H1 (cell line): ENCODE data around the gene ORMDL2. TPM values are rescaled to one million over a fixed set of nuclear protein-coding genes. Genes with fewer than 3 reads are reported as not detected.

Source experiments
- BACH1 ChIP-seq: IDR thresholded peaks from 2 replicates; pipeline ENCODE4 v1.6.1; 2012; ENCODE audit warnings: low read length, improper control_type of control experiment
- EP300 ChIP-seq, 2 experiments: IDR thresholded peaks; 1 replicate in 1 of 2; 2 replicates in 1 of 2; pipeline ENCODE4 v1.6.1; 2011 to 2012; ENCODE audit warnings: low read depth in 2 of 2, low read length in 2 of 2, mild to moderate bottlenecking in 2 of 2, borderline replicate concordance in 1 of 2, inconsistent platforms in 1 of 2, moderate library complexity in 1 of 2
- SIN3A ChIP-seq, 2 experiments: IDR thresholded peaks in 1 of 2; conservative IDR thresholded peaks in 1 of 2; 2 replicates each; pipeline ENCODE4 v1.6.1; 2011 to 2012; ENCODE audit warnings: low read length in 2 of 2, improper control_type of control experiment in 1 of 2, low read depth in 1 of 2, mild to moderate bottlenecking in 1 of 2
- SIX5 ChIP-seq: IDR thresholded peaks from 2 replicates; pipeline ENCODE4 v1.6.1; 2011; ENCODE audit warnings: mild to moderate bottlenecking, low read depth, low read length
- TBP ChIP-seq: IDR thresholded peaks from 2 replicates; pipeline ENCODE4 v1.6.1; 2011; ENCODE audit warnings: low read depth, low read length, improper control_type of control experiment
- polyA plus RNA-seq, 7 experiments: library from polyadenylated mRNA; depleted of rRNA in 3 of 7; stranded (reverse) in 5 of 7; unstranded in 2 of 7; fragments of >200 nt in 5 of 7; fragments of 200-250 nt in 2 of 7; gene quantifications; 1 replicate in 5 of 7; 2 replicates in 1 of 7; 4 replicates in 1 of 7; pipeline versions ENCODE4 v1.2.1 to v1.2.3, GENCODE V29; 2011 to 2013; ENCODE audit warnings: missing spikeins in 2 of 7, mixed read lengths in 2 of 7
- total RNA-seq: library from RNA; stranded (reverse); fragmentation: NEBNext Ultra II Directional; extraction: Animal tissue kit (Norgen Biotek cat#: 25700); gene quantifications from 2 replicates; pipeline ENCODE4 v1.2.1, GENCODE V29; 2021
- TF ChIP-seq, protein P1 (sequence below), 3 experiments: IDR thresholded peaks; 1 replicate in 2 of 3; 2 replicates in 1 of 3; pipeline versions ENCODE4 v1.5.1 to v1.6.1; 2011; ENCODE audit warnings: low read length in 3 of 3, mild to moderate bottlenecking in 3 of 3, inconsistent platforms in 2 of 3, low read depth in 1 of 3, moderate library complexity in 1 of 3; ENCODE audit not compliant: insufficient read depth in 1 of 3; ENCODE audit errors: control extremely low read depth in 1 of 3

ORMDL2 gene
- total and polyA plus RNA-seq, 2 of the 8 experiments (the other 6 are each of a cell fraction or from before 2014, with no cell fraction given): 39.0 to 65.6 TPM

DNA sequence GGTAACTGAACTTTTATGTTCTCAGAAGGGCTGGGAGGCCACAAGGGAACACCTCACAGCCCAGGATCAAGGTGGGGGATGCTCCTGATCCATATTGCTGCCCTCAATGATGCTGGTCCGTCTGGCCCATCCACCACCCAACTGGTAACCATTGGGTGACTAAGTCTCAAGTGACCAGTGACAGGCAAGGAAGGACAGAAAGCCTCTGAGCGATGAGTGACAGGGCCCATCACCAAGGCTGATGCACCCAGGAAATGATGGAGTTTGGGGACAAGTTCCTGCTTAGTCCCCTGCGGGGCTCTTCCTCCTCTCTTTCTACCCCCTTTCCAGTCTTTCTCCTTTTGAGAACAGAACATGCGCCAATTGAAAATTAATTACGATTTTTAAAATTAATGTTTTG is 27.5 kb downstream of the ORMDL2 start (continued):
- TF ChIP-seq, protein P1, sequence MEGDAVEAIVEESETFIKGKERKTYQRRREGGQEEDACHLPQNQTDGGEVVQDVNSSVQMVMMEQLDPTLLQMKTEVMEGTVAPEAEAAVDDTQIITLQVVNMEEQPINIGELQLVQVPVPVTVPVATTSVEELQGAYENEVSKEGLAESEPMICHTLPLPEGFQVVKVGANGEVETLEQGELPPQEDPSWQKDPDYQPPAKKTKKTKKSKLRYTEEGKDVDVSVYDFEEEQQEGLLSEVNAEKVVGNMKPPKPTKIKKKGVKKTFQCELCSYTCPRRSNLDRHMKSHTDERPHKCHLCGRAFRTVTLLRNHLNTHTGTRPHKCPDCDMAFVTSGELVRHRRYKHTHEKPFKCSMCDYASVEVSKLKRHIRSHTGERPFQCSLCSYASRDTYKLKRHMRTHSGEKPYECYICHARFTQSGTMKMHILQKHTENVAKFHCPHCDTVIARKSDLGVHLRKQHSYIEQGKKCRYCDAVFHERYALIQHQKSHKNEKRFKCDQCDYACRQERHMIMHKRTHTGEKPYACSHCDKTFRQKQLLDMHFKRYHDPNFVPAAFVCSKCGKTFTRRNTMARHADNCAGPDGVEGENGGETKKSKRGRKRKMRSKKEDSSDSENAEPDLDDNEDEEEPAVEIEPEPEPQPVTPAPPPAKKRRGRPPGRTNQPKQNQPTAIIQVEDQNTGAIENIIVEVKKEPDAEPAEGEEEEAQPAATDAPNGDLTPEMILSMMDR (IDR thresholded peaks at IDR 0.05; ENCODE audit: control extremely low read depth in 1 of 3, insufficient read depth in 1 of 3, low read depth in 1 of 3, low read length in 3 of 3): no peak
- TF ChIP-seq EP300 (IDR thresholded peaks at IDR 0.05; ENCODE audit: borderline replicate concordance in 1 of 2, low read depth in 2 of 2, low read length in 2 of 2): no peak
- TF ChIP-seq TBP: no peak
- TF ChIP-seq SIN3A (conservative IDR thresholded peaks at IDR 0.05 in 1 of 2, IDR thresholded peaks at IDR 0.05 in 1 of 2; ENCODE audit: low read depth in 1 of 2, low read length in 2 of 2): no peak
- TF ChIP-seq SIX5: no peak
- no peak for TF ChIP-seq BACH1
